Mammary microvascular endothelial cell (primary cell): ENCODE results near the gene DECR2. TPM values are rescaled to one million over a fixed set of nuclear protein-coding genes. Genes with fewer than 3 reads are reported as not detected.

Experiments used
- total RNA-seq: library from RNA; depleted of rRNA; stranded (reverse); fragments of >200 nt; gene quantifications from 2 replicates; pipeline ENCODE4 v1.2.3, GENCODE V29; 2015

Gene DECR2
- 27.5 and 30.7 TPM in 2 replicates for total RNA-seq

DNA sequence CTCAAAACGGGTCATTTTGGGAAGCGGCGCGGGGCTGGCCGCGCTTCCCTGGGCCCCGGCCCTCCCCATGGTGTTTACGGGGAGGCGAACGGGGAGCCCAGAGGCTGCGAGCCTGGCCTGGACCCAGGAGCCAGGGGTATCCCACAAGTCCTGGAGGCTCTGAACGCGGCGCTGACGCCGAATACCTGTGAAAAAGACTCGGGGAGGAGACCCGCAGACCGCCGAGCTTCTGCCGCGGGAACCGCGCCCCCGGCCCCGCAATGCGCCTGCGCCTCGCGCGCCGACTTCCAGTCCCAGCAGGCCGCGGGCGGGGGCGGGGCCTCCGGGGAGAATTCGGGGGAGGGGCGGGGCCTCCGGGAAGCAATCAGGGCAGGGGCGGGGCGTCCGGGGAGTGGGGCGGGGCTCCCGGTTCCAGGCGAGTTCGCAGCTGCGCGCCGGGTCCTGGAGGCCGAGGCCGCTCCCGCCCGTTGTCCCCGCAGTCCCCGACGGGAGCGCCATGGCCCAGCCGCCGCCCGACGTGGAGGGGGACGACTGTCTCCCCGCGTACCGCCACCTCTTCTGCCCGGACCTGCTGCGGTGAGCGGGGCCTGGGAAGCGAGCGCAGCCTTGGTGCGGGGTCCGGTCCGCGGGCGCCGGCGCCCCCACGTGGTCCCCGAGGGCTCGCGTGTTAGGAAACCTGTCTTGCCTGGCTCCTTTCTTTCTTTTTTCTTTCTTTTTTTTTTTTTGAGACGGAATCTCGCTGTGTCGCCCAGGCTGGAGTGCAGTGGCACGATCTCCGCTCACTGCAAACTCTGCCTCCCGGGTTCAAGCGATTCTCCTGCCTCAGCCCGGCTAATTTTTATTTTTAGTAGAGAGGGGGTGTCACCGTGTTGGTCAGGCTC is at the start of gene DECR2:
Gene DECR2, plus strand, starts transcription at position 418 of the 881 bp plus-strand sequence. Its CDS starts 79 bp downstream, at position 497.

GRCh38 chr16:352547-353403 is 48.9 kb upstream of the DECR2 start, which contains the start of gene AXIN1:
TSS of gene AXIN1 (minus strand) at chr16:352723. CDS start at chr16:347025, 5,698 bp downstream.

DNA sequence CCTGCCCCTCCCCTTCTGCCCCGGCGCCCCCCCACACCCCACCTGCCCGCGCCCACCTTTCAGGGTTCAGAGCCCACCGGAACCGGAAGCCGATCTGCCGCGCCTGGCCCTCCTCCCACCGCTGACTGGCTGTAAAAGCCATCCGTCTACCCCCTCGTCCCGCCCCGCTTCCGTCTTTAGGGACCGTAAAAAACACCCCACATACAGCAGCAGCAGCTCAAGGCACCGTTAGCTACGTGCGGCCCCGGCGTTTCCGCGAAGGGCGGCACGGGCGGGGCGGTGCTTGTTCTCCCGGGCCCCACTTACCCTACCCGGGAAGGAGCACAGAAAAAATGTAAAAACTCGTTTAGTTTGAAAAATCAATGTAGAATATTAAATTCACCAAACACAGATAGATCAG is 31.2 kb upstream of the DECR2 start, which contains the start of gene MRPL28:
Gene MRPL28, minus strand, starts transcription at position 96 of the 400 bp plus-strand sequence. CDS start 320 bp downstream, outside the sequence.

GRCh38 chr16:381789-382717 is 19.6 kb upstream of the DECR2 start, which contains the start of gene PGAP6:
TSS of gene PGAP6 (minus strand) at chr16:381978. CDS start at chr16:381821, 157 bp downstream.

DNA sequence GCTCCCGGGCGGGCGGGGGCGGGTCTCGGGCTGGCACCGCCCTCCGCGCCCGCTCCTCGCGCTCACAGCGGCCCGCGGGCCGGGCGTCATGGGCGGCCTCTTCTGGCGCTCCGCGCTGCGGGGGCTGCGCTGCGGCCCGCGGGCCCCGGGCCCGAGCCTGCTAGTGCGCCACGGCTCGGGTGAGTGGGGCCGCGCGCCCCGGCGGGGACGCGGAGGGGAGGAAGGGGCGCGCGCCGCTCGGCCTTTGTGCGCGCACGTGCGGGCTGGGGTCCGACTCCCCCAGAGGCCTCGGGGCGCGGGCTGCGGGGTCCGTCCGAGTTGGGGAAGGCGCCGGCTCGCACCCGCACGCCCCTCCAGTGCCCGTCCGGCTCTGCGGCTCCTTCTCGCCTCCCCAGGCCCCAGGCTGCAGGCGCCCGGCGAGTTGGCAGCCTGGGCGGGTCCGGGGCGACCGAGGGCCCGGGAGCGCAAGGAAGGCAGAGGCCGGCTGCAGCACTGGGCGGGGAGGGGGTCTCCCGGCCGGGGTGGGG is 4.5 kb upstream of the DECR2 start, which contains the start of gene NME4:
Gene NME4, plus strand, starts transcription at position 65 of the 527 bp plus-strand sequence. Its CDS starts 24 bp downstream, at position 89.

GRCh38 chr16:425082-425718 is 23.5 kb downstream of the DECR2 start, which contains the start of gene RAB11FIP3:
TSS of gene RAB11FIP3 (plus strand) at chr16:425649. CDS start at chr16:426007, 358 bp downstream.

Other genes starting within 250 kb of the DECR2 start
- not detected in 2 replicates for gene HBZ, start 249.2 kb upstream of the DECR2 start, total RNA-seq
- gene HBM, start 235.9 kb upstream of the DECR2 start, total RNA-seq, result not detected in 2 replicates
- gene HBA2, start 229.0 kb upstream of the DECR2 start, total RNA-seq, result not detected in 2 replicates
- gene HBA1, start 225.2 kb upstream of the DECR2 start, total RNA-seq, result not detected in 2 replicates
- gene HBQ1, start 221.4 kb upstream of the DECR2 start, total RNA-seq, result not detected in 2 replicates
- 30.8 and 35.3 TPM in 2 replicates for gene LUC7L, start 172.4 kb upstream of the DECR2 start, total RNA-seq
- gene FAM234A, start 167.1 kb upstream of the DECR2 start, total RNA-seq, result 53.7 and 82.6 TPM in 2 replicates
- 0.25 and 1.1 TPM in 2 replicates for gene RGS11, start 125.9 kb upstream of the DECR2 start, total RNA-seq
- 0.20 and 2.0 TPM in 2 replicates for gene ARHGDIG, start 121.3 kb upstream of the DECR2 start, total RNA-seq
- 0.07 TPM in 1 of 2 replicates, not detected in the other for gene PDIA2, start 118.7 kb upstream of the DECR2 start, total RNA-seq
- gene AXIN1, start 49.2 kb upstream of the DECR2 start, total RNA-seq, result 19.2 and 23.7 TPM in 2 replicates
- 146 and 154 TPM in 2 replicates for gene MRPL28, start 31.3 kb upstream of the DECR2 start, total RNA-seq
- gene PGAP6, start 19.9 kb upstream of the DECR2 start, total RNA-seq, result 55.5 and 64.6 TPM in 2 replicates
- 125 and 136 TPM in 2 replicates for gene NME4, start 4.7 kb upstream of the DECR2 start, total RNA-seq
- 34.9 and 42.6 TPM in 2 replicates for gene RAB11FIP3, start 23.8 kb downstream of the DECR2 start, total RNA-seq
- gene CAPN15, start 125.8 kb downstream of the DECR2 start, total RNA-seq, result 51.1 and 58.2 TPM in 2 replicates
- not detected in 2 replicates for gene PRR35, start 158.5 kb downstream of the DECR2 start, total RNA-seq
- gene NHLRC4, start 165.1 kb downstream of the DECR2 start, total RNA-seq, result 0.59 and 0.67 TPM in 2 replicates
- gene PIGQ, start 168.1 kb downstream of the DECR2 start, total RNA-seq, result 25.9 and 26.0 TPM in 2 replicates
- 14.0 and 19.3 TPM in 2 replicates for gene RAB40C, start 188.2 kb downstream of the DECR2 start, total RNA-seq
- gene WFIKKN1, start 229.1 kb downstream of the DECR2 start, total RNA-seq, result 0.10 TPM in 1 of 2 replicates, not detected in the other
- 146 and 160 TPM in 2 replicates for gene METTL26, start 234.4 kb downstream of the DECR2 start, total RNA-seq
- 27.6 and 35.6 TPM in 2 replicates for gene MCRIP2, start 239.9 kb downstream of the DECR2 start, total RNA-seq
- gene WDR90, start 247.5 kb downstream of the DECR2 start, total RNA-seq, result 6.9 and 10.6 TPM in 2 replicates